A549 treated with dexamethasone at 1 μM for 4 hours (cell line): ENCODE measurements around the gene TBL3. TPM values are rescaled to one million over a fixed set of nuclear protein-coding genes. Genes with fewer than 3 reads are reported as not detected.

Experiments used
- total RNA-seq: library from RNA; stranded (reverse); fragments of 200-300 nt; extraction: Qiagen RNA extraction; gene quantifications from 5 replicates; pipeline ENCODE4 v1.2.3, GENCODE V29; 2022

The TBL3 gene
- total RNA-seq: 30.0 to 38.7 TPM (median 34.9 TPM) in 5 replicates

GRCh38 chr16:1971796-1972489 lies at the start of gene TBL3:
TBL3 (plus strand) TSS chr16:1972053; CDS start chr16:1972165, 112 bp downstream.

GRCh38 chr16:1942810-1943726 lies 28.8 kb upstream of the TBL3 start, which contains the start of gene MSRB1:
MSRB1 (minus strand) TSS chr16:1943199; CDS start chr16:1943156, 43 bp downstream.

GRCh38 chr16:1959269-1960039 lies 12.4 kb upstream of the TBL3 start, which contains the start of gene NDUFB10:
NDUFB10 (plus strand) TSS chr16:1959538; CDS start chr16:1959625, 87 bp downstream.

GRCh38 chr16:1964506-1965395 lies 7.1 kb upstream of the TBL3 start, which contains the start of gene RPS2:
RPS2 (minus strand) TSS chr16:1964826; CDS start chr16:1964625, 201 bp downstream.

GRCh38 chr16:1966460-1966859 lies 5.4 kb upstream of the TBL3 start, which contains the start of gene RNF151:
RNF151 (plus strand) TSS chr16:1966856; CDS start chr16:1966882, 26 bp downstream.

GRCh38 chr16:1981398-1981836 lies 9.6 kb downstream of the TBL3 start, which contains the start of gene NOXO1:
NOXO1 (minus strand) TSS chr16:1981469; CDS start chr16:1981179, 290 bp downstream.

GRCh38 chr16:1983544-1984346 lies 11.9 kb downstream of the TBL3 start, which contains the start of gene GFER:
GFER (plus strand) TSS chr16:1984193; CDS start chr16:1984219, 26 bp downstream.

GRCh38 chr16:1989209-1990100 lies 17.6 kb downstream of the TBL3 start, which contains the start of gene SYNGR3:
SYNGR3 (plus strand) TSS chr16:1989970; CDS start chr16:1990103, 133 bp downstream.

GRCh38 chr16:2009791-2010510 lies 38.1 kb downstream of the TBL3 start, which contains the start of gene ZNF598:
ZNF598 (minus strand) TSS chr16:2009821.

GRCh38 chr16:2019518-2019920 lies 47.7 kb downstream of the TBL3 start, which contains the start of gene NPW:
NPW (plus strand) TSS chr16:2019785.

GRCh38 chr16:2026461-2027023 lies 54.7 kb downstream of the TBL3 start, which contains the start of gene NHERF2:
NHERF2 (plus strand) TSS chr16:2026902; CDS start chr16:2027006, 104 bp downstream.

Other genes with a start within 250 kb of the TBL3 start
- gene NME3, start 200.5 kb upstream of the TBL3 start, total RNA-seq: 32.3 to 47.5 TPM (median 40.9 TPM) in 5 replicates
- gene EME2, start 199.2 kb upstream of the TBL3 start, total RNA-seq: 4.2 to 10.4 TPM (median 8.9 TPM) in 5 replicates
- 169 to 265 TPM (median 236 TPM) in 5 replicates for gene MRPS34, start 198.9 kb upstream of the TBL3 start, total RNA-seq
- 14.4 to 25.2 TPM (median 23.1 TPM) in 5 replicates for gene SPSB3, start 189.5 kb upstream of the TBL3 start, total RNA-seq
- gene NUBP2, start 189.1 kb upstream of the TBL3 start, total RNA-seq: 52.6 to 79.7 TPM (median 76.6 TPM) in 5 replicates
- gene IGFALS, start 178.3 kb upstream of the TBL3 start, total RNA-seq: 0.05 to 0.13 TPM (median 0.05 TPM) in 3 of 5 replicates, not detected in the others
- 50.3 to 70.7 TPM (median 65.9 TPM) in 5 replicates for gene HAGH, start 145.2 kb upstream of the TBL3 start, total RNA-seq
- gene FAHD1, start 144.8 kb upstream of the TBL3 start, total RNA-seq: 41.2 to 49.0 TPM (median 44.9 TPM) in 5 replicates
- 1.0 to 1.7 TPM (median 1.3 TPM) in 5 replicates for gene MEIOB, start 99.9 kb upstream of the TBL3 start, total RNA-seq
- gene HS3ST6, start 53.6 kb upstream of the TBL3 start, total RNA-seq: 1.2 to 1.9 TPM (median 1.6 TPM) in 5 replicates
- gene MSRB1, start 28.9 kb upstream of the TBL3 start, total RNA-seq: 32.7 to 40.4 TPM (median 38.3 TPM) in 5 replicates
- gene RPL3L, start 17.4 kb upstream of the TBL3 start, total RNA-seq: 0.08 to 0.14 TPM in 2 of 5 replicates, not detected in the others
- gene NDUFB10, start 12.5 kb upstream of the TBL3 start, total RNA-seq: 258 to 328 TPM (median 268 TPM) in 5 replicates
- gene RPS2, start 7.2 kb upstream of the TBL3 start, total RNA-seq: 3,451 to 5,688 TPM (median 5,221 TPM) in 5 replicates
- not detected in 5 replicates for gene RNF151, start 5.2 kb upstream of the TBL3 start, total RNA-seq
- gene NOXO1, start 9.4 kb downstream of the TBL3 start, total RNA-seq: 0.12 to 0.18 TPM (median 0.17 TPM) in 5 replicates
- gene GFER, start 12.1 kb downstream of the TBL3 start, total RNA-seq: 26.9 to 43.1 TPM (median 39.8 TPM) in 5 replicates
- gene SYNGR3, start 17.9 kb downstream of the TBL3 start, total RNA-seq: 5.7 to 7.4 TPM (median 6.8 TPM) in 5 replicates
- 35.1 to 67.2 TPM (median 61.5 TPM) in 5 replicates for gene ZNF598, start 37.8 kb downstream of the TBL3 start, total RNA-seq
- gene NPW, start 47.7 kb downstream of the TBL3 start, total RNA-seq: 0.79 to 1.2 TPM (median 1.0 TPM) in 5 replicates
- gene NHERF2, start 54.8 kb downstream of the TBL3 start, total RNA-seq: 45.5 to 66.1 TPM (median 65.3 TPM) in 5 replicates
- gene NTHL1, start 75.8 kb downstream of the TBL3 start, total RNA-seq: 36.7 to 40.8 TPM (median 39.4 TPM) in 5 replicates
- gene TSC2, start 75.9 kb downstream of the TBL3 start, total RNA-seq: 18.8 to 50.4 TPM (median 40.2 TPM) in 5 replicates
- 24.4 to 50.2 TPM (median 45.8 TPM) in 5 replicates for gene PKD1, start 163.8 kb downstream of the TBL3 start, total RNA-seq
- 1.5 to 4.0 TPM (median 3.2 TPM) in 5 replicates for gene RAB26, start 176.6 kb downstream of the TBL3 start, total RNA-seq
- 34.4 to 68.4 TPM (median 62.9 TPM) in 5 replicates for gene TRAF7, start 183.7 kb downstream of the TBL3 start, total RNA-seq
- 0.21 to 0.58 TPM (median 0.39 TPM) in 5 replicates for gene CASKIN1, start 224.6 kb downstream of the TBL3 start, total RNA-seq
- 35.5 to 57.2 TPM (median 52.5 TPM) in 5 replicates for gene MLST8, start 233.4 kb downstream of the TBL3 start, total RNA-seq
- 3.0 to 4.5 TPM (median 3.8 TPM) in 5 replicates for gene BRICD5, start 238.8 kb downstream of the TBL3 start, total RNA-seq
- gene PGP, start 242.8 kb downstream of the TBL3 start, total RNA-seq: 16.1 to 28.0 TPM (median 27.5 TPM) in 5 replicates